ENCODE measurements around the gene SLC45A3.
"Not testable (repeated sequence)": the region's sequence is repeated elsewhere in the genome, so short reads cannot be mapped to it uniquely, and the experiment has no call there.

SLC45A3 gene

GRCh38 chr1:205645519-205645918 is 34.8 kb downstream of the SLC45A3 start:
- Histone ChIP-seq H3K9ac (no peak overlapping the region), H3K4me2 (ENCODE audit: low read length) (no peak overlapping the region), H3K36me3 (ENCODE audit: control insufficient read depth, insufficient read depth, low read length) (no peaks in the 10 kb centered on the region), H2AFZ (no peak overlapping the region), H3K9me3 (ENCODE audit: control insufficient read depth, low read length) (no peaks in the 10 kb centered on the region), H3K79me2 (no peaks in the 10 kb centered on the region), H3K4me1 (no peaks in the 10 kb centered on the region), H3K27ac (no peak overlapping the region), H3K4me3 (ENCODE audit: low read depth, low read length) (no peak overlapping the region), H3K27me3 (ENCODE audit: control insufficient read depth, insufficient read depth, low read length) (no peaks in the 10 kb centered on the region)
- no peak for TF ChIP-seq CTCF (IDR thresholded peaks at IDR 0.05)

GRCh38 chr1:205642679-205643307 is 37.5 kb downstream of the SLC45A3 start:
- Histone ChIP-seq H3K4me2 (ENCODE audit: low read length) (no peak overlapping the region), H3K4me3 (ENCODE audit: low read depth, low read length) (no peak overlapping the region), H3K79me2 (no peaks in the 10 kb centered on the region), H2AFZ (no peak overlapping the region), H3K36me3 (ENCODE audit: control insufficient read depth, insufficient read depth, low read length) (no peaks in the 10 kb centered on the region), H3K9me3 (ENCODE audit: control insufficient read depth, low read length) (no peaks in the 10 kb centered on the region), H3K9ac (no peak overlapping the region), H3K27ac (no peak overlapping the region), H3K4me1 (no peaks in the 10 kb centered on the region), H3K27me3 (ENCODE audit: control insufficient read depth, insufficient read depth, low read length) (no peaks in the 10 kb centered on the region)
- TF ChIP-seq CTCF (IDR thresholded peaks at IDR 0.05), result no peak

- H3K9me3 ChIP-seq (ENCODE audit: control insufficient read depth, low read length), result no peaks in the 10 kb centered on the region
- no peaks in the 10 kb centered on the region for H3K27me3 ChIP-seq (ENCODE audit: control insufficient read depth, insufficient read depth, low read length)
- H3K4me1 ChIP-seq, result no peaks in the 10 kb centered on the region
- no peak overlapping the region for H2AFZ ChIP-seq
- H3K27ac ChIP-seq, result no peak overlapping the region
- no peak for TF ChIP-seq CTCF (IDR thresholded peaks at IDR 0.05)
- H3K79me2 ChIP-seq, result no peaks in the 10 kb centered on the region
- H3K9ac ChIP-seq, result no peak overlapping the region
- no peaks in the 10 kb centered on the region for H3K36me3 ChIP-seq (ENCODE audit: control insufficient read depth, insufficient read depth, low read length)
- H3K4me2 ChIP-seq (ENCODE audit: low read length), result no peak overlapping the region
- no peak overlapping the region for H3K4me3 ChIP-seq (ENCODE audit: low read depth, low read length)
These were observed 40.7 kb downstream of the SLC45A3 start for GRCh38 chr1:205639567-205639966.

GRCh38 chr1:205637854-205638468 is 42.3 kb downstream of the SLC45A3 start:
- no peaks in the 10 kb centered on the region for H3K79me2 ChIP-seq
- H3K27me3 ChIP-seq (ENCODE audit: control insufficient read depth, insufficient read depth, low read length), result no peaks in the 10 kb centered on the region
- H3K9ac ChIP-seq, result no peak overlapping the region
- no peak overlapping the region for H3K4me2 ChIP-seq (ENCODE audit: low read length)
- no peak overlapping the region for H3K4me3 ChIP-seq (ENCODE audit: low read depth, low read length)
- H3K4me1 ChIP-seq, result no peaks in the 10 kb centered on the region
- no peak for TF ChIP-seq CTCF (IDR thresholded peaks at IDR 0.05)
- H2AFZ ChIP-seq, result no peak overlapping the region
- no peaks in the 10 kb centered on the region for H3K9me3 ChIP-seq (ENCODE audit: control insufficient read depth, low read length)
- H3K27ac ChIP-seq, result no peak overlapping the region
- H3K36me3 ChIP-seq (ENCODE audit: control insufficient read depth, insufficient read depth, low read length), result no peaks in the 10 kb centered on the region

GRCh38 chr1:205636732-205637131 is 43.6 kb downstream of the SLC45A3 start:
- Histone ChIP-seq H2AFZ (no peak overlapping the region), H3K4me3 (ENCODE audit: low read depth, low read length) (no peak overlapping the region), H3K36me3 (ENCODE audit: control insufficient read depth, insufficient read depth, low read length) (no peaks in the 10 kb centered on the region), H3K4me2 (ENCODE audit: low read length) (no peak overlapping the region), H3K79me2 (no peaks in the 10 kb centered on the region), H3K4me1 (no peaks in the 10 kb centered on the region), H3K9ac (no peak overlapping the region), H3K27me3 (ENCODE audit: control insufficient read depth, insufficient read depth, low read length) (no peaks in the 10 kb centered on the region), H3K27ac (no peak overlapping the region), H3K9me3 (ENCODE audit: control insufficient read depth, low read length) (no peaks in the 10 kb centered on the region)
- TF ChIP-seq CTCF (IDR thresholded peaks at IDR 0.05), result no peak

- H3K4me2 ChIP-seq (ENCODE audit: low read length); H3K4me3 ChIP-seq (ENCODE audit: low read depth, low read length); H3K36me3 ChIP-seq (ENCODE audit: control insufficient read depth, insufficient read depth, low read length); H3K4me1 ChIP-seq; H3K79me2 ChIP-seq; H3K9me3 ChIP-seq (ENCODE audit: control insufficient read depth, low read length); H3K27ac ChIP-seq; H3K27me3 ChIP-seq (ENCODE audit: control insufficient read depth, insufficient read depth, low read length); H2AFZ ChIP-seq; H3K9ac ChIP-seq: not testable (repeated sequence)
These were observed 44.2 kb downstream of the SLC45A3 start for GRCh38 chr1:205636138-205636530.
